Stomach smooth muscle (tissue), 2 donors: ENCODE results near the gene GMIP.

Experiments used
- H3K27ac ChIP-seq: one replicate; pipeline ENCODE4 v1.7.0; 2013; ENCODE audit warnings: mild to moderate bottlenecking, low read length, inconsistent platforms
- H3K27me3 ChIP-seq, 2 donors: one replicate each; pipeline ENCODE4 v1.7.0; 2013; ENCODE audit warnings: low read length in 2 of 2; ENCODE audit not compliant: insufficient read depth in 2 of 2, control insufficient read depth in 1 of 2
- H3K36me3 ChIP-seq, 2 donors: one replicate each; pipeline ENCODE4 v1.7.0; 2013; ENCODE audit warnings: low read length in 2 of 2; ENCODE audit not compliant: control insufficient read depth in 2 of 2, insufficient read depth in 2 of 2
- H3K4me1 ChIP-seq: one replicate; pipeline ENCODE4 v1.7.0; 2013; ENCODE audit warnings: low read length; ENCODE audit not compliant: control insufficient read depth, insufficient read depth
- H3K4me3 ChIP-seq, 2 donors: one replicate each; pipeline ENCODE4 v1.7.0; 2013; ENCODE audit warnings: low read length in 2 of 2
- H3K9ac ChIP-seq, 2 donors: one replicate each; pipeline ENCODE4 v1.7.0; 2013; ENCODE audit warnings: low read length in 2 of 2, mild to moderate bottlenecking in 1 of 2
- H3K9me3 ChIP-seq, 2 donors: one replicate each; pipeline ENCODE4 v1.7.0; 2013; ENCODE audit warnings: low read length in 2 of 2; ENCODE audit not compliant: control insufficient read depth in 2 of 2
- donor health status: healthy.
- donor health status: Pancreatic carcinoma.

GMIP gene

DNA sequence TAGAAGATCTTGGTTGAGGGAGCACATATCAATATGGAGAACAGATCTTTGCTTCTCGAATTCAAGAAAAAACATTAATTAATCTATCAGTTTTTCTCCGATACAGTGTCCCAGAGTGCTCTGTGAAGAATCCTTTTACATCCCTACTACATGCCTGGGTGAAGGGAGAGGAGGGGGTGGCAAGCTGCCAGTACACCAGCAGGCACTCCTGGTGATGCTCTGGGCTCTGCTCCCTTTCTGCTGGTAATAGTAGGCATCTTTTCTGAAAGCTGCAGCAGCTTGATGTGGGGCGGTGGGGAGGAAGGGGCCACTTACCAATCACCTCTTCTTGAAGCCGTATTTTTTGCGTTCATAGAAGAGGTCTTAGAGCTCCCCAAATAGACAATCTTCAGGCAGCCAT is 55.7 kb downstream of the GMIP start:
- Histone ChIP-seq H3K9ac (no peak overlapping the region), H3K4me1 (peaks cover 11% of the 10 kb centered on the region), H3K9me3 (no peaks in the 10 kb centered on the region), H3K27ac (no peak overlapping the region), H3K36me3 (no peaks in the 10 kb centered on the region), H3K27me3 (no peaks in the 10 kb centered on the region), H3K4me3 (no peak overlapping the region)

GRCh38 chr19:19584356-19584755 is 59.1 kb downstream of the GMIP start:
- Histone ChIP-seq H3K4me1 (no peaks in the 10 kb centered on the region), H3K27ac (no peak overlapping the region), H3K27me3 (no peaks in the 10 kb centered on the region), H3K36me3 (no peaks in the 10 kb centered on the region), H3K9ac (no peak overlapping the region), H3K9me3 (no peaks in the 10 kb centered on the region), H3K4me3 (no peak overlapping the region)

DNA sequence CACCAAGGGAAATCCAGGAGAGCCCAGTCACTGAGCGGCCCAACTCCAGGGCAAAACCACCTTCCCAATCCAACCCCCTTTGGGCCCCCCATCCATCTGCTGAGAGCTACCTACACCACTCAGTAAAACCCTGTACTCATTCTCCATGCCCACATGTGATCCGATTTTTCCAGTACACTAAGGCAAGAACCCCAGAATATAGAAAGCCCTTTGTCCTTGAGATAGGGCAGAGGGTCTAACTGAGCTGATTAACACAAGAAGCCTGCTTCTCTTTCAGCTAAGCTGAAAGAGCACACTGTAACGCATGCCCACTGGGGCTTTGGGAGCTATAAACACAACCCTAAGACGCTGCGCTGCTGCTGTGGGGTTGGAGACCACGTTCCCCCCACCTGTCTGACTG is 61.0 kb downstream of the GMIP start:
- Histone ChIP-seq H3K9me3 (no peaks in the 10 kb centered on the region), H3K27me3 (no peaks in the 10 kb centered on the region), H3K4me1 (no peaks in the 10 kb centered on the region), H3K4me3 (no peak overlapping the region), H3K36me3 (no peaks in the 10 kb centered on the region), H3K27ac (no peak overlapping the region), H3K9ac (no peak overlapping the region)

GRCh38 chr19:19581391-19581790 is 62.1 kb downstream of the GMIP start:
- no peak overlapping the region for H3K9ac ChIP-seq
- no peaks in the 10 kb centered on the region for H3K9me3 ChIP-seq
- H3K4me3 ChIP-seq: no peak overlapping the region
- H3K4me1 ChIP-seq: no peaks in the 10 kb centered on the region
- no peak overlapping the region for H3K27ac ChIP-seq
- no peaks in the 10 kb centered on the region for H3K36me3 ChIP-seq
- no peaks in the 10 kb centered on the region for H3K27me3 ChIP-seq

GRCh38 chr19:19580418-19580817 is 63.0 kb downstream of the GMIP start:
- no peaks in the 10 kb centered on the region for H3K27me3 ChIP-seq

GRCh38 chr19:19579533-19580361 is 63.7 kb downstream of the GMIP start:
- H3K9me3 ChIP-seq: no peaks in the 10 kb centered on the region
- H3K9ac ChIP-seq: no peak overlapping the region
- H3K27me3 ChIP-seq: no peaks in the 10 kb centered on the region
- H3K4me3 ChIP-seq: no peak overlapping the region
- H3K36me3 ChIP-seq: no peaks in the 10 kb centered on the region
- no peaks in the 10 kb centered on the region for H3K4me1 ChIP-seq
- no peak overlapping the region for H3K27ac ChIP-seq

More at GRCh38 chr19:19580418-19580817, 63.0 kb downstream of the GMIP start:
- Histone ChIP-seq H3K9ac (no peak overlapping the region), H3K27ac (no peak overlapping the region), H3K36me3 (no peaks in the 10 kb centered on the region), H3K9me3 (no peaks in the 10 kb centered on the region), H3K4me1 (no peaks in the 10 kb centered on the region), H3K4me3 (no peak overlapping the region)
